ENCODE results near the gene CDH23.
A peak's percentile ranks its signal among the peaks of the same experiment; 100 is the strongest.

The CDH23 gene

GRCh38 chr10:71677261-71677660 lies 280.5 kb downstream of the CDH23 start:
- TF ChIP-seq, protein P1, sequence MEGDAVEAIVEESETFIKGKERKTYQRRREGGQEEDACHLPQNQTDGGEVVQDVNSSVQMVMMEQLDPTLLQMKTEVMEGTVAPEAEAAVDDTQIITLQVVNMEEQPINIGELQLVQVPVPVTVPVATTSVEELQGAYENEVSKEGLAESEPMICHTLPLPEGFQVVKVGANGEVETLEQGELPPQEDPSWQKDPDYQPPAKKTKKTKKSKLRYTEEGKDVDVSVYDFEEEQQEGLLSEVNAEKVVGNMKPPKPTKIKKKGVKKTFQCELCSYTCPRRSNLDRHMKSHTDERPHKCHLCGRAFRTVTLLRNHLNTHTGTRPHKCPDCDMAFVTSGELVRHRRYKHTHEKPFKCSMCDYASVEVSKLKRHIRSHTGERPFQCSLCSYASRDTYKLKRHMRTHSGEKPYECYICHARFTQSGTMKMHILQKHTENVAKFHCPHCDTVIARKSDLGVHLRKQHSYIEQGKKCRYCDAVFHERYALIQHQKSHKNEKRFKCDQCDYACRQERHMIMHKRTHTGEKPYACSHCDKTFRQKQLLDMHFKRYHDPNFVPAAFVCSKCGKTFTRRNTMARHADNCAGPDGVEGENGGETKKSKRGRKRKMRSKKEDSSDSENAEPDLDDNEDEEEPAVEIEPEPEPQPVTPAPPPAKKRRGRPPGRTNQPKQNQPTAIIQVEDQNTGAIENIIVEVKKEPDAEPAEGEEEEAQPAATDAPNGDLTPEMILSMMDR (conservative IDR thresholded peaks at IDR 0.05; ENCODE audit: low read depth, low read length) = no peak

DNA sequence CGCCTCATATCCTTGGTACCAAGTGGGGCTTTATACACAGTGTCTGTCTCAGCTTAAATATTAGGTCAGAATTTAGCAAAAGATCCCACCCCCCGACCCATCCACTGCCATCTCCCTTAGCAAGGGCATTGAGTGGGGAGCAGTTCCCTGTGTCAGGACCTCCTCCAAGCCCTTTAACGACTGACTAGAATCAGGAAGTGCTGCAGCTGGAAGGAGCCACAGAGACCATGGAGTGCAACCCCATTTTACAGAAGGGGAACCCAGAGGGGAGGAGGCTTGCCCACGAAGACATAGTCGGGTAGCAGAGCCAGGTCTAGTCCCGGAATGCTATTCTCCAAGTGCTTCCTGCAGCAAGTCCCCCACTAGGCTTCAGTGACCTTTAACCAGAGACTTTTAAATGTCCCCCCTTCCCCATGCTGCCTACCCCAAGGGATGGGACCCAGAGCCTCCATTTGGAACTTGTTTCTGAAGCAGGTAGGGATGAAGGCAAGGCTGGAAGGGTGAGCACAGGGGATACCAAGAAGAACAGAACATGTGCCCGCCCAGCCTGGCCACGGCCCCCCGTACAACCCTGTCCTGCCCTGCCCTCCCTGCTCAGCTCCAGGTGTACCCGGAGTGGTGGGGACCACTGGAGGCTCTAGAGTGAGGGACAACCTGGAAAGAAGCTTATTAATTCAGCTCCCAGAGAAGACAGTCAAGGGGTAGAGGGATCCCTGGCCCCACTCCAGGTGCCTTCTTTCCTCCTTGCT lies 281.5 kb downstream of the CDH23 start:
- no peak for DNase-seq (ENCODE audit: low read depth)
- TF ChIP-seq, protein P1 (conservative IDR thresholded peaks at IDR 0.05; ENCODE audit: low read depth, low read length) = no peak
- H3K4me3 ChIP-seq (ENCODE audit: low read depth, low read length) = no peak overlapping the region

More at GRCh38 chr10:71677261-71677660, 280.5 kb downstream of the CDH23 start:
- H3K4me3 ChIP-seq (ENCODE audit: low read depth, low read length) = no peak overlapping the region
- no peak for DNase-seq (ENCODE audit: low read depth)

- DNase-seq (ENCODE audit: low read depth) = no peak
- TF ChIP-seq, protein P1 (conservative IDR thresholded peaks at IDR 0.05; ENCODE audit: low read depth, low read length) = no peak
Measured at GRCh38 chr10:71679425-71679824, 282.7 kb downstream of the CDH23 start.

DNA sequence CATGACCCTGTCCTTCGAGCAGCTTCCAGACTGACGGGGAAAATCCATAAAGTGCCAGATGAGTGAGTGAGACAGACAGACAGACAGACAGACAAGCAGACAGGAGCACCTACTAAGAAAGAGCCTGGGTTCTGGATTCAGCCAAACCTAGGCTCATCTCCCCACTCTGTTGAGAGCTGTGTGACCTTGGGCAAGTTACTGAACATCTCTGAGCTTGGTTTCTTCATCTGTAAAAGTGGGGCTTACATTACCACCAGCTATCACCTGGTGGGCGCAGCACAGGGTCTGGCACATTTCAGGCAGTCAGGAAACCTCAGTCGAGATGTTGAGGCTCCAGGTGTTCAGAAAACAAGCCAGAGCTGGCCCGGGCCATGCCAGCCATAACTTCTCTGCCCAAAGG lies 285.3 kb downstream of the CDH23 start:
- no peak for DNase-seq (ENCODE audit: low read depth)
- TF ChIP-seq, protein P1 (conservative IDR thresholded peaks at IDR 0.05; ENCODE audit: low read depth, low read length) = no peak
- no peak overlapping the region for H3K4me3 ChIP-seq (ENCODE audit: low read depth, low read length)

More at GRCh38 chr10:71679425-71679824, 282.7 kb downstream of the CDH23 start:
- no peak overlapping the region for H3K4me3 ChIP-seq (ENCODE audit: low read depth, low read length)

DNA sequence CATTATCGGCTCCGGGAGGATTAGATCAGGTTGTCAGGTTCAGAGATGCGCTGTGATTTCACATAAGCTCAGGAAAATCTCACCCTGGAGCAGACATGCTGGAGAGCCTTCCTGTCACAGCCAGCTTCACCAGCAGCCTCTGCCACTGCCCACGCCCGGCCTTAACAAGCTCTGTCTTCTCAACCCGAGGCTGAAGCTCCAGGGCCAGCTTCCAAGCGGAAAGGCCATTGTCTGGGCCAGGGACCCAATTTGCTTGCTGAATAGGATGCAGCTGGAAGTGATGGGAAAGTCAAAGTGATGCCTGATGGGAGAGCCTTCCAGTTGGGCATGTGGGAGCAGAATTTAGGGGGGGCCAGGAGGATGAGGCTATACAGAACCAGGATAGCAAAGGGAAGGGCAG lies 286.6 kb downstream of the CDH23 start:
- H3K4me3 ChIP-seq (ENCODE audit: low read depth, low read length) = no peak overlapping the region
- DNase-seq (ENCODE audit: low read depth) = no peak
- TF ChIP-seq, protein P1 (conservative IDR thresholded peaks at IDR 0.05; ENCODE audit: low read depth, low read length) = no peak

- TF ChIP-seq, protein P1 (conservative IDR thresholded peaks at IDR 0.05; ENCODE audit: low read depth, low read length) = peak; percentile 3
- DNase-seq (ENCODE audit: low read depth) = peak; percentile 8
- H3K4me3 ChIP-seq (ENCODE audit: low read depth, low read length) = no peak overlapping the region
Measured at GRCh38 chr10:71684356-71685173, 287.8 kb downstream of the CDH23 start.

All from choroid plexus epithelial cell (primary cell).